ENCODE results near the gene TRIP11.

TRIP11 gene

DNA sequence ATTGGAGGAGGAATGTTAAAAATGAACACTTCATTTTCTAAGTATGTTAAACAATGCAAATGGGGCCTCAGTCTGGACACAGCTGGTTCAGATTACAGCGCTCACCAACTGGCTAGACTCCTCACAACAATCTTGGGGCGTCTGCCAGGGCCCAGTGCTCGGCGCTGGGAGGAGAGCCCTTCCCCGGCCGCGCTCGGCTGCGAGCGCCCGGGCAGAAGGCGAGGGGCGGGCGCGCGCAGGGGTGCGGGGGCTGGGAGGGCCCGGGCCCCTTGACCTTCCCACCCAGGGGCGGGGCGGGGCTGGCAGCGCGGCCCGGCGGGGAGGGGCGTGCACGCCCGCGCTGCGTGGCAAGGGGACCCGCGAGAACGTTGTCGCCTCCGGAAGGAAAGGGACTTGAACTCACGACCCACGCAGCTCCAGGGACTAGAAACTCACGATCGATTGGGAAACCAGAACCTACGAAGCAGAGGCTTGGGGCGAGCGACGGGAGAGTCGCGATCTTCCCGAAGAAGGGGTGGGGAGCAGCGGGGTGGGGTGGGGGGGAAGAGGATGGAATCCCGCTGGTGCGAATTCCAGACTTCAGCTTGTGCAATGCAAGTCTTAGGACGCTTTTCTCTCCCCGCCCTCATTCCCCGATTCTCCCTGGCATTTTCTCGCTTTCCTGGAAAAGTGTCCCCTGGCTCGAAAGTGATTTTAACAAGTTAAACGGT, 92.2 kb downstream of the TRIP11 start, which contains the start of gene FBLN5:
FBLN5 (minus strand) TSS at position 220 of the 710 bp plus-strand sequence. CDS start 465 bp downstream, outside the sequence.
- no peaks in the 10 kb centered on the region for H3K9me3 ChIP-seq (replicated peaks in 1 of 2; ENCODE audit: control insufficient read depth in 2 of 2, insufficient read depth in 1 of 2, low read depth in 1 of 2, low read length in 2 of 2)
- no peak within 1 kb of the TSS for H3K23ac ChIP-seq (ENCODE audit: low read depth, low read length, poor library complexity)
- H2BK5ac ChIP-seq (ENCODE audit: low read length) = no peak within 1 kb of the TSS
- peak; percentile 26 for DNase-seq (ENCODE audit: low spot score)
- H3K4me1 ChIP-seq (ENCODE audit: control insufficient read depth in 2 of 2, insufficient read depth in 1 of 2, low read depth in 1 of 2, low read length in 2 of 2) = peaks cover 0 to 4% of the 10 kb centered on the region in 2 donors
- peak within 1 kb of the TSS; percentile 48 to 73 for H3K4me3 ChIP-seq (ENCODE audit: low read length in 2 of 2)
- no peak within 1 kb of the TSS for H3K4ac ChIP-seq (ENCODE audit: low read length)
- H4K91ac ChIP-seq (ENCODE audit: low read depth, low read length, poor library complexity) = no peak within 1 kb of the TSS
- no peak within 1 kb of the TSS for H3K9ac ChIP-seq (ENCODE audit: low read depth, low read length, poor library complexity)
- no peaks in the 10 kb centered on the region for H3K36me3 ChIP-seq (replicated peaks in 1 of 2; ENCODE audit: control insufficient read depth in 2 of 2, insufficient read depth in 2 of 2, low read length in 2 of 2)
- no peak within 1 kb of the TSS for H3K14ac ChIP-seq (ENCODE audit: low read length)
- no peak within 1 kb of the TSS for H2BK12ac ChIP-seq (ENCODE audit: low read length)
- WGBS, 2 donors (ENCODE audit: extremely low coverage in 2 of 2, insufficient read length in 2 of 2, insufficient replicate concordance in 1 of 2) = no CpG with 5 or more reads among the region's 54 CpGs
- H2AK5ac ChIP-seq (ENCODE audit: low read depth, low read length) = no peak within 1 kb of the TSS
- H2BK15ac ChIP-seq (ENCODE audit: low read length) = no peak within 1 kb of the TSS
- peaks cover 0 to 56% (median 25%) of the 10 kb centered on the region in 3 experiments for H3K27me3 ChIP-seq (ENCODE audit: control insufficient read depth in 3 of 3, insufficient read depth in 3 of 3, low read depth in 1 of 3, low read length in 3 of 3)
- peak within 1 kb of the TSS; percentile 49 for H3K4me2 ChIP-seq (ENCODE audit: insufficient read depth, low read length, poor library complexity, severe bottlenecking)
- H2AFZ ChIP-seq (ENCODE audit: low read length) = peak within 1 kb of the TSS; percentile 90
- no peak within 1 kb of the TSS for H3K18ac ChIP-seq (ENCODE audit: low read length)
- H3K79me1 ChIP-seq (ENCODE audit: low read depth, low read length) = no peaks in the 10 kb centered on the region
- H2BK120ac ChIP-seq (ENCODE audit: low read depth, low read length) = no peak within 1 kb of the TSS
- H4K8ac ChIP-seq (ENCODE audit: low read depth, low read length) = no peak within 1 kb of the TSS
- no peak within 1 kb of the TSS for H3K27ac ChIP-seq (replicated peaks; ENCODE audit: low read length)

GRCh38 chr14:91946622-91947474, 93.0 kb downstream of the TRIP11 start:
- H2BK15ac ChIP-seq (ENCODE audit: low read length) = no peak overlapping the region
- H2AK5ac ChIP-seq (ENCODE audit: low read depth, low read length) = no peak overlapping the region
- no peaks in the 10 kb centered on the region for H3K9me3 ChIP-seq (replicated peaks in 1 of 2; ENCODE audit: control insufficient read depth in 2 of 2, insufficient read depth in 1 of 2, low read depth in 1 of 2, low read length in 2 of 2)
- H3K4ac ChIP-seq (ENCODE audit: low read length) = no peak overlapping the region
- H2BK5ac ChIP-seq (ENCODE audit: low read length) = no peak overlapping the region
- H3K4me1 ChIP-seq (ENCODE audit: control insufficient read depth in 2 of 2, insufficient read depth in 1 of 2, low read depth in 1 of 2, low read length in 2 of 2) = peaks cover 0 to 4% of the 10 kb centered on the region in 2 donors
- peak overlapping the region; percentile 48 to 73 for H3K4me3 ChIP-seq (ENCODE audit: low read length in 2 of 2)
- no peak overlapping the region for H3K18ac ChIP-seq (ENCODE audit: low read length)
- WGBS, 2 donors (ENCODE audit: extremely low coverage in 2 of 2, insufficient read length in 2 of 2, insufficient replicate concordance in 1 of 2) = no CpG with 5 or more reads among the region's 38 CpGs
- H3K27me3 ChIP-seq (ENCODE audit: control insufficient read depth in 3 of 3, insufficient read depth in 3 of 3, low read depth in 1 of 3, low read length in 3 of 3) = peaks cover 0 to 56% (median 25%) of the 10 kb centered on the region in 3 experiments
- H2AFZ ChIP-seq (ENCODE audit: low read length) = peak overlapping the region; percentile 90
- no peak overlapping the region for H2BK12ac ChIP-seq (ENCODE audit: low read length)
- H3K27ac ChIP-seq (replicated peaks; ENCODE audit: low read length) = no peak overlapping the region
- H4K91ac ChIP-seq (ENCODE audit: low read depth, low read length, poor library complexity) = no peak overlapping the region
- no peaks in the 10 kb centered on the region for H3K36me3 ChIP-seq (replicated peaks in 1 of 2; ENCODE audit: control insufficient read depth in 2 of 2, insufficient read depth in 2 of 2, low read length in 2 of 2)
- H3K14ac ChIP-seq (ENCODE audit: low read length) = no peak overlapping the region
- H3K23ac ChIP-seq (ENCODE audit: low read depth, low read length, poor library complexity) = no peak overlapping the region
- H4K8ac ChIP-seq (ENCODE audit: low read depth, low read length) = no peak overlapping the region
- H2BK120ac ChIP-seq (ENCODE audit: low read depth, low read length) = no peak overlapping the region
- no peaks in the 10 kb centered on the region for H3K79me1 ChIP-seq (ENCODE audit: low read depth, low read length)
- H3K4me2 ChIP-seq (ENCODE audit: insufficient read depth, low read length, poor library complexity, severe bottlenecking) = peak overlapping the region; percentile 49
- H3K9ac ChIP-seq (ENCODE audit: low read depth, low read length, poor library complexity) = no peak overlapping the region
- DNase-seq (ENCODE audit: low spot score) = no peak

- no peaks in the 10 kb centered on the region for H3K9me3 ChIP-seq (replicated peaks in 1 of 2; ENCODE audit: control insufficient read depth in 2 of 2, insufficient read depth in 1 of 2, low read depth in 1 of 2, low read length in 2 of 2)
- no peak overlapping the region for H2BK12ac ChIP-seq (ENCODE audit: low read length)
- no peak overlapping the region for H3K23ac ChIP-seq (ENCODE audit: low read depth, low read length, poor library complexity)
- no peak overlapping the region for H3K18ac ChIP-seq (ENCODE audit: low read length)
- H3K4ac ChIP-seq (ENCODE audit: low read length) = no peak overlapping the region
- H2BK5ac ChIP-seq (ENCODE audit: low read length) = no peak overlapping the region
- no peak overlapping the region for H3K14ac ChIP-seq (ENCODE audit: low read length)
- H2BK120ac ChIP-seq (ENCODE audit: low read depth, low read length) = no peak overlapping the region
- DNase-seq (ENCODE audit: low spot score) = no peak
- H3K36me3 ChIP-seq (replicated peaks in 1 of 2; ENCODE audit: control insufficient read depth in 2 of 2, insufficient read depth in 2 of 2, low read length in 2 of 2) = no peaks in the 10 kb centered on the region
- H2AFZ ChIP-seq (ENCODE audit: low read length) = no peak overlapping the region
- H4K91ac ChIP-seq (ENCODE audit: low read depth, low read length, poor library complexity) = no peak overlapping the region
- no peak overlapping the region for H4K8ac ChIP-seq (ENCODE audit: low read depth, low read length)
- peaks cover 0 to 56% (median 25%) of the 10 kb centered on the region in 3 experiments for H3K27me3 ChIP-seq (ENCODE audit: control insufficient read depth in 3 of 3, insufficient read depth in 3 of 3, low read depth in 1 of 3, low read length in 3 of 3)
- H3K4me1 ChIP-seq (ENCODE audit: control insufficient read depth in 2 of 2, insufficient read depth in 1 of 2, low read depth in 1 of 2, low read length in 2 of 2) = peaks cover 0 to 4% of the 10 kb centered on the region in 2 donors
- H3K4me3 ChIP-seq (ENCODE audit: low read length in 2 of 2) = no peak overlapping the region
- H3K79me1 ChIP-seq (ENCODE audit: low read depth, low read length) = no peaks in the 10 kb centered on the region
- no peak overlapping the region for H3K27ac ChIP-seq (replicated peaks; ENCODE audit: low read length)
- no peak overlapping the region for H3K9ac ChIP-seq (ENCODE audit: low read depth, low read length, poor library complexity)
- no peak overlapping the region for H2AK5ac ChIP-seq (ENCODE audit: low read depth, low read length)
- no CpG with 5 or more reads among the region's 10 CpGs for WGBS, 2 donors (ENCODE audit: extremely low coverage in 2 of 2, insufficient read length in 2 of 2, insufficient replicate concordance in 1 of 2)
- no peak overlapping the region for H3K4me2 ChIP-seq (ENCODE audit: insufficient read depth, low read length, poor library complexity, severe bottlenecking)
- H2BK15ac ChIP-seq (ENCODE audit: low read length) = no peak overlapping the region
Measured at GRCh38 chr14:91945751-91946621, 93.9 kb downstream of the TRIP11 start.
